Lower lobe of right lung (tissue), 2 donors: Measurements from ENCODE around the gene HPS5. TPM values are rescaled to one million over a fixed set of nuclear protein-coding genes. Genes with fewer than 3 reads are reported as not detected.

Experiments used
- ATAC-seq, 2 donors: fragments of 200-7000 bp; cut with Tn5 transposase; one replicate each; pipeline ENCODE4 v1.9.1; 2020 to 2022; ENCODE audit warnings: mild to moderate bottlenecking in 2 of 2, moderate library complexity in 2 of 2
- DNase-seq: peaks from one replicate; pipeline ENCODE4 v3.0.0-alpha.2; 2020
- H3K27ac ChIP-seq: fragments of 200-600 bp; one replicate; pipeline ENCODE4 v1.8.0; 2022
- H3K27me3 ChIP-seq: fragments of 200-600 bp; one replicate; pipeline ENCODE4 v1.8.0; 2022; ENCODE audit warnings: low read depth
- H3K36me3 ChIP-seq: fragments of 200-600 bp; one replicate; pipeline ENCODE4 v1.8.0; 2022; ENCODE audit warnings: mild to moderate bottlenecking
- H3K4me1 ChIP-seq: fragments of 200-600 bp; one replicate; pipeline ENCODE4 v1.8.0; 2022
- H3K4me3 ChIP-seq: fragments of 200-600 bp; one replicate; pipeline ENCODE4 v1.8.0; 2022; ENCODE audit warnings: mild to moderate bottlenecking
- H3K9me3 ChIP-seq: fragments of 200-600 bp; one replicate; pipeline ENCODE4 v1.8.0; 2022
- CTCF ChIP-seq: fragments of 200-600 bp; IDR thresholded peaks from one replicate; pipeline ENCODE4 v1.8.0; 2022; ENCODE audit warnings: antibody characterized with exemption, mild to moderate bottlenecking
- intact Hi-C: fragments of 100-400 bp; cut with DNase I; formaldehyde crosslinking; loops from one replicate; pipeline ENCODE4 v1.11.0; 2022
- total RNA-seq: library from RNA; stranded (reverse); fragmentation: NEBNext Ultra II Directional; extraction: Animal tissue kit (Norgen Biotek cat#: 25700); gene quantifications from one replicate; pipeline ENCODE4 v1.2.1, GENCODE V29; 2021
- donor health status: DM: no; HTN: yes; CAD: no; lungs with severe emphysema.

HPS5 gene
- total RNA-seq, 1 donor from 2014 or later = 32.1 TPM

DNA sequence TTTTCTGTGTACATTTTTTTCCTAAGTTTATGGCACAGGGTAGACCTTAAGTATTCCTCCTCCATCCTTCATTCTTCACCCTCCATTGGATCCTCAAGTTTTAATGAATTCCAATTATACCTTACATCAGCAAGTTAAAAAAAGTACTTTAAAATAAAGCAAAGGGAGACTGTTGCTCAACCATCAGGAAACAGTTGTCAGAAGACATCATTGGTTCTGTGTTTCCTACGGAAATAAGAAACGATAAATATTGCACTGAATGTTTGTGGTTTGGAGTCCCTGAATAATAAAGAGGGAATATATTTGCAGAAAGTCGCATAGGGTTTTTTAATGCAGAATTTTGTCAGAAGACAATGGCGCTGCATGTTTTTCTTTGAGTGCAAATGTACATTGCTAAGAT, 44.3 kb upstream of the HPS5 start:
- Histone ChIP-seq H3K27me3 (no peaks in the 10 kb centered on the region), H3K27ac (no peak overlapping the region), H3K4me3 (no peak overlapping the region), H3K36me3 (peaks cover 64% of the 10 kb centered on the region), H3K4me1 (no peaks in the 10 kb centered on the region), H3K9me3 (no peaks in the 10 kb centered on the region)
- DNase-seq (no peak), ATAC-seq (no peak)
- no peak for TF ChIP-seq CTCF
- intact Hi-C loops = no loop called here

DNA sequence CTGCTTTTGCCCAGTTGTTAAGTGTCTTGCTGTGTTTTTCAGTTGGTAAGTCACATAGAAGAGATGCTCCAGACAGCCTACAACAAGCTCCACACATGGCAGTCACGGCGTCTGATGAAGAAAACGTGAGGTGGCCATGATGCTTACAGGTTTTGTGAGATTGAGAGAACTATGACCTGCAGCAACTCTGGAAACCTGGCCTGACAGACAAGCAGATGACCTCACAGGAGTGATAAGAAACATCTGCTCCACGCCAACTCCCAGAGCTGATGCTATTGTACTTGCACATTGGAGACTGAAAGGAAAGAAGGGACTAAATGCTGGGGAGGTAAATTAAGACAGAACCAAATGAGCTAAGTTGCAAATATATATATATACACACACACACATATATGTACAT, 43.8 kb upstream of the HPS5 start:
- Histone ChIP-seq H3K36me3 (peaks cover 69% of the 10 kb centered on the region), H3K27me3 (no peaks in the 10 kb centered on the region), H3K9me3 (no peaks in the 10 kb centered on the region), H3K4me3 (no peak overlapping the region), H3K27ac (no peak overlapping the region), H3K4me1 (no peaks in the 10 kb centered on the region)
- no peak for TF ChIP-seq CTCF
- intact Hi-C loops = no loop called here
- ATAC-seq = no peak
- DNase-seq = no peak

DNA sequence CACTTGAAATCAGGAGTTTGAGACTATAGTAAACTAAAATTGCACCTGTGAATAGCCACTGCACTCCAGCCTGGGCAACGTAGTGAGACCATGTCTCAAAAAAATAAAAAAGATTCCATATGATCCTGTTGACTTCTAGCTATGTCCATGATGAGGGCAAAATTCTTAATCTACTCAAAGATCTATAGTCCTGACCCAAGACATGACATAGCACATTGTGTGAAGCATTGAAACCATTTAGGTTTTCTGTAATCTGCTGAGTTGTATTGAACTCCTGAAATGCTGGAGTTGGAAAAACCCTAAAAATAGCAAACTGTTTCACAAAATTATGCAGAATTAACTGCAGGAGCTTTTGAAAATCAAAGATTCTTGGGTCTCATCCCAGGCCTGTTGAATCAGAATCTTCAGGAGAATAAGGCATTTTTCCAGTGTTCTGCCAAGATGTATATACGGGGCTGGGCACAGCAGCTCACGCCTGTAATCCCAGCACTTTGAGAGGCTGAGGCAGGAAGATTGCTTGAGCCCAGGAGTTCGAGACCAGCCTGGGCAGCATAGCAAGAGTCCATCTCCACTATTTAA, 42.6 kb upstream of the HPS5 start:
- Histone ChIP-seq H3K36me3 (peaks cover 81% of the 10 kb centered on the region), H3K4me1 (no peaks in the 10 kb centered on the region), H3K9me3 (no peaks in the 10 kb centered on the region), H3K27me3 (no peaks in the 10 kb centered on the region), H3K27ac (no peak overlapping the region), H3K4me3 (no peak overlapping the region)
- intact Hi-C loops = no loop called here
- DNase-seq (no peak), ATAC-seq (no peak)
- TF ChIP-seq CTCF = no peak

GRCh38 chr11:18361154-18361553, 39.2 kb upstream of the HPS5 start:
- H3K27me3 ChIP-seq = no peaks in the 10 kb centered on the region
- ATAC-seq (no peak), DNase-seq (no peak)
- TF ChIP-seq CTCF = no peak
- H3K9me3 ChIP-seq = no peaks in the 10 kb centered on the region
- H3K27ac ChIP-seq = no peak overlapping the region
- peaks cover 97% of the 10 kb centered on the region for H3K36me3 ChIP-seq
- intact Hi-C loops = no loop called here
- H3K4me3 ChIP-seq = no peak overlapping the region
- no peaks in the 10 kb centered on the region for H3K4me1 ChIP-seq

DNA sequence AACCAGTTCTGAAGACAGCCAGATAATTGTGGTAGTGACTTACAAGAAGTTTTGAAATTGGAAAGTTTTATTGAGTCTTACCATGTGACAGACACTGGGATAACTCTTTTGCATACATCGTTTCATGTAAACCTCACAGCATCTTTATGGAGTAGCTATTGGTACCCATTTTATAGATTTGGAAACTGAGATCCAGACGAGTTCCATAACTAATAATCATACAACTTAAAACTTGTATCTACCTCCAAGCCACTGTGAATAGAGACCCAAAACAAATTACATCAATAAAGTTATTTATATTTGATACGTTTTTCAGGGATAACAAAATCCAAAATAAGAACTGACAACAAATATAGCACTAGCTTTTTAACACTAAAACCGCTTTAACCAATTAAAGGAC, 36.7 kb upstream of the HPS5 start:
- H3K4me3 ChIP-seq = no peak overlapping the region
- ATAC-seq (no peak), DNase-seq (no peak)
- H3K27ac ChIP-seq = no peak overlapping the region
- no peaks in the 10 kb centered on the region for H3K9me3 ChIP-seq
- peaks cover 95% of the 10 kb centered on the region for H3K36me3 ChIP-seq
- H3K27me3 ChIP-seq = no peaks in the 10 kb centered on the region
- intact Hi-C loops = no loop called here
- TF ChIP-seq CTCF = no peak
- no peaks in the 10 kb centered on the region for H3K4me1 ChIP-seq

- Histone ChIP-seq H3K4me3 (no peak overlapping the region), H3K4me1 (no peaks in the 10 kb centered on the region), H3K27ac (no peak overlapping the region), H3K36me3 (peaks cover 86% of the 10 kb centered on the region), H3K27me3 (no peaks in the 10 kb centered on the region), H3K9me3 (no peaks in the 10 kb centered on the region)
- ATAC-seq (no peak), DNase-seq (no peak)
- no peak for TF ChIP-seq CTCF
- intact Hi-C loops = no loop called here
Observed at GRCh38 chr11:18352581-18352980, 30.6 kb upstream of the HPS5 start.
